Suppressor macrophage treated with lipopolysaccharide for 4 hours (primary cell): ENCODE data around the gene PAPPA.

Experiments
- DNase-seq: peaks from one replicate; pipeline ENCODE4 v3.0.0-alpha.2; 2020

PAPPA gene

GRCh38 chr9:116190637-116191396, 37.2 kb downstream of the PAPPA start:
- no peak for DNase-seq

GRCh38 chr9:116191576-116192415, 38.2 kb downstream of the PAPPA start:
- no peak for DNase-seq

GRCh38 chr9:116193636-116194035, 40.0 kb downstream of the PAPPA start:
- DNase-seq = no peak

GRCh38 chr9:116196806-116197205, 43.2 kb downstream of the PAPPA start:
- DNase-seq = no peak

DNA sequence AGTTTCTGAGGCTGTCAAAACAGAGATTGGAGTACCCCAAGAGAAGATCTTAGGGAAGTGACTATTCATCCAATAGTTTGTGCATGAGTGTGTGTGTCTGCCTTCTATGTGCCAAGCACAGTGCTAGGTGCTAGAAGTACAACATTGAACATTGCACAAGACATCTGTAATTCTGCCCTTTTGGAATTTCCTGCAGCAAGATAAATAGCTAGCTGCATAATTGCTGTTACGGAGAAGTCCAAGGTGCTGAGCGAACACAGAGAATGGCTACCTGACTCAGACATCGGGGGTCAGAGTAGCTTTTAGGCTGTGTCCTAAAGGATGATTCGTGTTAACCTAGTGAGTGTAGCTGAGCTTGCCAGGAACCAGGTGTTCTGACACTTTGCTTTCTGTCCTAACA, 44.8 kb downstream of the PAPPA start:
- DNase-seq = no peak

GRCh38 chr9:116202219-116202912, 48.8 kb downstream of the PAPPA start:
- DNase-seq = no peak

DNA sequence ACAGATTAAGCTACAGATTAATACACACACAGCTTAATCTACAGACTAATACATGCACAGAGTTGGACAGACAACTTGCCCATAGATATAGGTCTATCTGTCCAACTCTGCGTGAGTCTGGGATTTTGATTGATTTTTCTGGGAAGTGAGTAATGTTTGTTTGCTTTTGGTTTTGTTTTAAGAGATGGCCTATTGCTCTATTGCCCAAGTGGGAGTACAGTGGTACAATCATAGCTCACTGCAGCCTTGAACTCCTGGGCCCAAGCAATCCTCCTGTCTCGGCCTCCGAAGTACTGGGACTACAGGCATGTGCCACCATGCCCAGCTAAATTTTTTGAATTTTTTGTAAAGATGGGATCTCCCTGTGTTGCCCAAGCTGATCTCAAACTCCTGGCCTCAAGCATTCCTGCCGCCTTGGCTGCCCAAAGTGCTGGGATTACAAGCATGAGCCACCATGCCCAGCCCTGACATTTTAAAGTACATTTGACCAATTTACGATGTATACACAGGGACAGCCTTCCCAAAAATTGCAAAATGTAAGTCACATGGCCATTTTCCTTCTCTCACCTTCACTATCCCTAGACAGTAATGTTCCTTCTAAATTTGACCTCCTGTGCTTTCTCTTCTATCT, 50.8 kb downstream of the PAPPA start:
- DNase-seq = no peak

GRCh38 chr9:116207371-116208111, 54.0 kb downstream of the PAPPA start:
- no peak for DNase-seq

DNA sequence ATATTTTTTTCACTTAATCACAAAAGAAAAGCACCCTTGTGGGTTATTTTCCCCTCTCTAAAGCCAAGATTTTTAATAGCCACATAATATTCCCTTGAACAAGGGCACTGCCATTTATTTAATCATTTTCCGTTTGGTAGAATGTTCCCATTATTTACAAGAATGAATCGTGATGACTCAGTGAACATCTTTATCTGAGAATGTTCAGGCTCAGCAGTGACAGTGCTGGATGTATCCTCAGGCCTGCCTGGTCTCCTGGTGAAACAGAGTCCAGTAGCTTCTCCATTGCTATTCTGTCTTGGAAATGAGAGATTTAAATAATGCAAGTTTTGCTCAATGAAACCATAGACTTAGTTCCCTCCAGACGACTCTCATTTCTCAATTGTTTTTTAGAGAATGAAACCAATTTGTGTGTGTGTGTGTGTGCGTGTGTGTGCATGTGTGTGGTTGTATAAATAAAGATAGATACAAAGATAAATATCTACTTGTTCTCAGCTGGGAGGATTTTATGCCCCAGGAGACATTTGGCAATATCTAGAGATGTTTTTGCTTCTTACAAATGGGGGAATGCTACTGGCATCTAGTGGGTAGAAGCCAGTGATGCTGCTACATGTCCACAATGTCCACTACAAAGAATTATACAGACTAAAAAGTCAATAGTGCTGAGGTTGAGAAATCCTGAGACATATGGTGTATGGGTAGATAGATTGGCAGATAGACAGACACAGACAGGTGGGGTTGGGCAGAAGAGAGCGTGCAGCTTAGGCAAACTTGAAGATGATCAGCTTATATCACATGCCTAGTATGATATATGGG, 55.0 kb downstream of the PAPPA start:
- no peak for DNase-seq

GRCh38 chr9:116209414-116210116, 56.0 kb downstream of the PAPPA start:
- no peak for DNase-seq

DNA sequence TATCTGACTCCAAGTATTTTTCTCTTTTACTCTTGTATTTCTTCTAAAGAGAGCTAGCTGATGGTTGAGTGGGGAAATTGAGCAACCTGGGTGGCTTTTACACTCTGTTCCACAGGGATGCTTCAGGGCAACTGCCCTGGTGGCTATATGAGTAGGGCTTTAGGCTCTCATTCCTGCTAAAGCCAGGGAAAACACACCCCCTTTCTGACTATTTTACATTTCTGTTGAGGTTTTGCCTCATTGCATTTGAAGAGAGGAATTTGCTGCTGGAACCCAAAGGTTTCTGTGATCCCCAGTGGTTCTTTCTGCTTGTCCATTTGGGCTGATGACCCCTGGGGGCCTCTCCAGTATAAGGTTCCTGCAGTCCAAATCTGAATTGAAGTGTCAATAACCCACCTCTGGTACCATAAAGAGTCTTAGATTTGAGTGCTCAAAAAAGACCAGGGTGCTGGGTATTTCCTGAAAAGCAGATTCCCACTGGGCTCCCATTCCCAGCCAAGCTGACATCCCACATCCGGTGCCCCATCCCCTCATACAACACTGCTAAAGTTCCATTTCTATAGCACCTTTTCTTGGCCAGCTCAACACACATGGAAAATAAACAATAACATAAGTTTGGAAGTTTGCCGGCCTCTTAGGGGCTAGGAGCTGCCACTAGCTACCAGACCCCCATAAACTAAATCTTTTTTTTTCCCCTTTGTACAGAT, 59.5 kb downstream of the PAPPA start:
- no peak for DNase-seq

- no peak for DNase-seq
These were observed 60.1 kb downstream of the PAPPA start for GRCh38 chr9:116213693-116214047.

DNA sequence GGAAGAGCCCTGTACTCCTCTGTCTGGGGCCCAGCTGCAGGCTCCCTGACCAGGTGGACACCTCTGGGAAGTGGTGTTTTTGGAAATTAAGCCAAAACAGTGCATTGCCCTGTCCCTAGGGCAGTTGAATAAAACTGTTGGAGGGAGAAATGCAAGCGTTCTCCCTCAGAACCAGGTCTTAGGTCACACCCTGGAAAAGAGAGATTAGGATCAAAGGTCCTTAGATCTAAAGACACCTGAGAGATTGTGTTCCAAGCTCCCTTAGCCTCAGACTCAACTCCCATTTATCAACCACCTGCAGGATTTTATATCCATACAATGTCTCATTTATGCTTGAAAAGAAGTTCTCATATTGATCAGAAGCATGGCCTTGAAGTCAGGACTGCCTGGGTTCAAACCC, 64.8 kb downstream of the PAPPA start:
- DNase-seq = no peak

DNA sequence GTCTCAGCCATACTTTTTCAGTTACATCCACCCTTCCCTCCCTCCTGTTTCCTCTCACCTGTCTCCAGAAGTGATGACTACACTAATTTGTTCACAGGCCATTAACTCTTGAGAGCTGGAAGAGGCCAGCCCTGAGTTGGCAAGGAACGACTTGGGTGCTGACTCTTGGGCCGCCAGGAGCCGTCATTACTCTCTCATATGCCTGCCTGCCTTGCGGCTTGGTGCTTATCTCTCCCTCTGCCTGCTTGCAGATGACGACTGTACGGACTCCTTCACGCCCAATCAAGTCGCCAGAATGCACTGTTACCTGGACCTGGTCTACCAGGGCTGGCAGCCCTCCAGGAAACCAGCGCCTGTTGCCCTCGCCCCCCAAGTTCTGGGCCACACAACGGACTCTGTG, 66.1 kb downstream of the PAPPA start:
- no peak for DNase-seq

DNA sequence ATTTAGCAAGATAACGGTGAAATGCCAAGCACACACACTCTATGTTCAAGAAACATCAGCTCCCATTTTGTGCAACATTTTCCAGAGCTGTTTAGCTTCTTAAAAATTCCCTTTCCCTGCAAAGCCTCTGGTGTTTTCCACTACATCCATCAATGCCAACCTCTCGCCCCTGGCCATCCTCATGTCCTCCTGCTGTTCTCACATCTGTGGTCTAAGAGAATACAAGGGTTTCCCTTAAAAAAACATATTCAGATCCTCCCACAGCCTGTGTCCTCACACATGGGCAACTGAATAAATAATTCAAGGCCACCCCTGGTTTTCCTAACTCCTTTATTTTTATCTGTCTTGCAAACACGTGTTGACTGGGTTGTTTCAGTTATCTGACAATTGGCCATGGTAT, 70.3 kb downstream of the PAPPA start:
- DNase-seq = no peak

GRCh38 chr9:116230051-116230632, 76.6 kb downstream of the PAPPA start:
- DNase-seq = no peak

DNA sequence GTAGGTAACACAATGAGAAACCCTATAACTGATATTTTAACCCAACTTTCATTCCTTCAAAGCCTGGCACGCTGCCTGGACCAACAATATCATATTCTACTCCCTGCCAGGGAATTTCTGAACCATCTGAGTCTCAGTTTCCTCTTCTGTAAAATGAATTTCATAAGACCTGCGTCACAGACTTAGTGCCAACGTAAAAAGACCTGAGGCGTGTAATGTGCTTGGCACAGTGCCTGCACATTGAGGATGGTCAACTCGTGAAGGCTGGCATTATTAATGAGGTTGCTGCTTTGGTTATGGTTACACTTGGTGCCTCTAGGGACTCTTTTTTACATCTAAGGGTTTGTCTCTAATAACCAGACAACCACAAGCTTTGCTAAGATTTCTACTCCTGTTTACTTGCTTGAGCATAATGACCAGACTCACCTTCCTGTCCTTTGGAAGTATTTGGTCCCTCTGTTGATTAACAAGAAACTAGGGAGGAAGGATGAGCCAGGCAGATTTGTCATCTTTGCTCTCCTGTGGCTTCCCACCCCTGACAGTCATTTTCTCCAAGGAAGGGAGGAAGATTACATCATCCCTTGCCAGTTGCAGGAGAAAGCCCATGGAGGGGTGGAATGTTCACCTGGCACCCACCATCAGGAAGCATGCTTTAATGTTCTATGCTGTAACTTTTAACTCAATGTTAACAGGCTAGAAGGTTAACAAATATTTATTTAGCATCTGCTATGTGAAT, 79.0 kb downstream of the PAPPA start:
- no peak for DNase-seq

- no peak for DNase-seq
These were observed 79.6 kb downstream of the PAPPA start for GRCh38 chr9:116233160-116233530.

- DNase-seq = no peak
These were observed 80.5 kb downstream of the PAPPA start for GRCh38 chr9:116234081-116234480.
